ENCODE results near the gene RIOK1.

- TF ChIP-seq CTCF (conservative IDR thresholded peaks at IDR 0.05; ENCODE audit: low read depth, low read length) (no peak), EZH2 (IDR thresholded peaks at IDR 0.05; ENCODE audit: low read length, unreplicated experiment) (no peak), EZH2phosphoT487 (IDR thresholded peaks at IDR 0.05; ENCODE audit: borderline replicate concordance, low read length) (no peak)
These were observed 20.1 kb downstream of the RIOK1 start for GRCh38 chr6:7409740-7410139.
